ENCODE data around the gene ADAD2.

DNA sequence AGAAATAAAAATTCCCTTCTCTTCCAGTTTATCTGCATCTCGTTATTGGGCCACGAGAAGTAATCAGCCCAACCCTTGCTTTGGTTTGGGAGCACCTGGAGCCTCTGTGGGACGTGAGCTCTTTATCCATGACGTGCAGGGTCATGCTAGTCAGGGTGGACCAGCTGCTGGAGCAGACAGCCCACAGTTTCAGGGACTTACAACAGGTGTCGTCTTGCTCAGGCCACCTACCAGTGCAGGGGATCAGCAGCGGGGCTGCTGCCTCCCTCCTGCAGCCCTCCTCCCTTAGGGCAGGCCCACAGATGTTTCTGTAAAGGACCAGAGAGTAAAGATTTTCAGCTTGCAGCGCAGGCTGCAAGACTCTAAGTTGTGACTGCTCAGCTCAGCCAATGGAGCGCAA, 16.9 kb downstream of the ADAD2 start:
- TF ChIP-seq, protein P1, sequence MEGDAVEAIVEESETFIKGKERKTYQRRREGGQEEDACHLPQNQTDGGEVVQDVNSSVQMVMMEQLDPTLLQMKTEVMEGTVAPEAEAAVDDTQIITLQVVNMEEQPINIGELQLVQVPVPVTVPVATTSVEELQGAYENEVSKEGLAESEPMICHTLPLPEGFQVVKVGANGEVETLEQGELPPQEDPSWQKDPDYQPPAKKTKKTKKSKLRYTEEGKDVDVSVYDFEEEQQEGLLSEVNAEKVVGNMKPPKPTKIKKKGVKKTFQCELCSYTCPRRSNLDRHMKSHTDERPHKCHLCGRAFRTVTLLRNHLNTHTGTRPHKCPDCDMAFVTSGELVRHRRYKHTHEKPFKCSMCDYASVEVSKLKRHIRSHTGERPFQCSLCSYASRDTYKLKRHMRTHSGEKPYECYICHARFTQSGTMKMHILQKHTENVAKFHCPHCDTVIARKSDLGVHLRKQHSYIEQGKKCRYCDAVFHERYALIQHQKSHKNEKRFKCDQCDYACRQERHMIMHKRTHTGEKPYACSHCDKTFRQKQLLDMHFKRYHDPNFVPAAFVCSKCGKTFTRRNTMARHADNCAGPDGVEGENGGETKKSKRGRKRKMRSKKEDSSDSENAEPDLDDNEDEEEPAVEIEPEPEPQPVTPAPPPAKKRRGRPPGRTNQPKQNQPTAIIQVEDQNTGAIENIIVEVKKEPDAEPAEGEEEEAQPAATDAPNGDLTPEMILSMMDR (IDR thresholded peaks at IDR 0.05; ENCODE audit: low read depth, low read length, missing input control) = no peak
- no peak for TF ChIP-seq YY1 (IDR thresholded peaks at IDR 0.05)
- TF ChIP-seq, protein P2, sequence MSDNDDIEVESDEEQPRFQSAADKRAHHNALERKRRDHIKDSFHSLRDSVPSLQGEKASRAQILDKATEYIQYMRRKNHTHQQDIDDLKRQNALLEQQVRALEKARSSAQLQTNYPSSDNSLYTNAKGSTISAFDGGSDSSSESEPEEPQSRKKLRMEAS (IDR thresholded peaks at IDR 0.05) = no peak
- no peak for TF ChIP-seq EGR1 (IDR thresholded peaks at IDR 0.05; ENCODE audit: low read depth in 2 of 2)
- TF ChIP-seq, protein P3, sequence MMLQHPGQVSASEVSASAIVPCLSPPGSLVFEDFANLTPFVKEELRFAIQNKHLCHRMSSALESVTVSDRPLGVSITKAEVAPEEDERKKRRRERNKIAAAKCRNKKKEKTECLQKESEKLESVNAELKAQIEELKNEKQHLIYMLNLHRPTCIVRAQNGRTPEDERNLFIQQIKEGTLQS (IDR thresholded peaks at IDR 0.05) = no peak
- TF ChIP-seq RAD21 (IDR thresholded peaks at IDR 0.05) = no peak

Data from liver (tissue), 3 donors.